Fibroblast of lung (primary cell): ENCODE data around the gene ACAD10. TPM values are rescaled to one million over a fixed set of nuclear protein-coding genes. Genes with fewer than 3 reads are reported as not detected.

ENCODE experiments used
- DNase-seq, 2 donors: peaks; one replicate each; pipeline versions ENCODE4 v3.0.0 to v3.0.0-alpha.2; 2010; ENCODE audit warnings: low read depth in 2 of 2
- H2AFZ ChIP-seq: 2 replicates; pipeline ENCODE4 v1.5.1; 2012; ENCODE audit warnings: low read length, control low read depth, inconsistent platforms
- H3K27ac ChIP-seq: 2 replicates; pipeline ENCODE4 v1.5.1; 2011; ENCODE audit warnings: low read length, control low read depth; ENCODE audit not compliant: insufficient read depth
- H3K27me3 ChIP-seq: 2 replicates; pipeline ENCODE4 v1.5.1; 2011; ENCODE audit warnings: mild to moderate bottlenecking, low read length; ENCODE audit not compliant: control insufficient read depth, insufficient read depth
- H3K36me3 ChIP-seq: 2 replicates; pipeline ENCODE4 v1.5.1; 2011; ENCODE audit warnings: low read length; ENCODE audit not compliant: control insufficient read depth, insufficient read depth
- H3K4me1 ChIP-seq: 2 replicates; pipeline ENCODE4 v1.5.1; 2011; ENCODE audit warnings: low read length; ENCODE audit not compliant: control insufficient read depth, insufficient read depth; ENCODE audit errors: extremely low read depth
- H3K4me2 ChIP-seq: 2 replicates; pipeline ENCODE4 v1.5.1; 2011; ENCODE audit warnings: low read length, control low read depth; ENCODE audit not compliant: insufficient read depth; ENCODE audit errors: extremely low read depth
- H3K4me3 ChIP-seq, 4 experiments: fragments of 200-600 bp in 1 of 4; sonication (generic) in 1 of 4; replicated peaks in 1 of 4; 2 replicates each; pipeline ENCODE4 v1.5.1; 2011 to 2016; ENCODE audit warnings: low read length in 4 of 4, low read depth in 3 of 4, mild to moderate bottlenecking in 3 of 4, control low read depth in 2 of 4, inconsistent platforms in 1 of 4, mixed read lengths in 1 of 4; ENCODE audit not compliant: insufficient read depth in 1 of 4; ENCODE audit errors: control extremely low read depth in 1 of 4
- H3K79me2 ChIP-seq: 2 replicates; pipeline ENCODE4 v1.5.1; 2012; ENCODE audit warnings: mild to moderate bottlenecking, low read length, inconsistent platforms; ENCODE audit not compliant: control insufficient read depth, insufficient read depth
- H3K9ac ChIP-seq: 2 replicates; pipeline ENCODE4 v1.5.1; 2011; ENCODE audit warnings: mild to moderate bottlenecking, low read length, control low read depth; ENCODE audit not compliant: insufficient read depth
- H3K9me3 ChIP-seq: 2 replicates; pipeline ENCODE4 v1.5.1; 2012; ENCODE audit warnings: low read depth, low read length; ENCODE audit not compliant: control insufficient read depth, insufficient read depth
- H4K20me1 ChIP-seq: 2 replicates; pipeline ENCODE4 v1.5.1; 2011; ENCODE audit warnings: low read length; ENCODE audit not compliant: control insufficient read depth, insufficient read depth; ENCODE audit errors: extremely low read depth
- CTCF ChIP-seq, 2 donors: IDR thresholded peaks in 1 of 2; conservative IDR thresholded peaks in 1 of 2; 1 replicate in 1 of 2; 2 replicates in 1 of 2; pipeline ENCODE4 v1.5.1; 2011 to 2012; ENCODE audit warnings: low read length in 2 of 2, control low read depth in 1 of 2, inconsistent platforms in 1 of 2, low read depth in 1 of 2, mild to moderate bottlenecking in 1 of 2
- EZH2 ChIP-seq: IDR thresholded peaks from 2 replicates; pipeline ENCODE4 v1.5.1; 2012; ENCODE audit warnings: low read length, control low read depth, mild to moderate bottlenecking; ENCODE audit errors: missing control alignments
- polyA plus RNA-seq, 2 donors: library from polyadenylated mRNA; depleted of rRNA in 1 of 2; stranded (reverse) in 1 of 2; unstranded in 1 of 2; fragments of >200 nt; gene quantifications; 2 replicates each; pipeline ENCODE4 v1.2.1, GENCODE V29; 2011 to 2012; ENCODE audit warnings: missing spikeins in 1 of 2
- total RNA-seq: library from RNA; depleted of rRNA; stranded (reverse); fragments of >200 nt; gene quantifications from 2 replicates; pipeline ENCODE4 v1.2.1, GENCODE V29; 2014

The ACAD10 gene
- total and polyA plus RNA-seq, 2 donors (not counting 1 experiment from before 2014, with no cell fraction given), result 11.2 to 19.8 TPM

GRCh38 chr12:111792155-111792855 lies 106.5 kb downstream of the ACAD10 start:
- DNase-seq, result peak; percentile 15 to 40
- H3K4me3 ChIP-seq, result no peak overlapping the region
- H3K79me2 ChIP-seq, result no peaks in the 10 kb centered on the region
- H3K27ac ChIP-seq, result no peak overlapping the region
- no peak for TF ChIP-seq CTCF (conservative IDR thresholded peaks at IDR 0.05 in 1 of 2, IDR thresholded peaks at IDR 0.05 in 1 of 2; ENCODE audit: low read depth in 1 of 2, low read length in 2 of 2)
- TF ChIP-seq EZH2, result no peak
- no peaks in the 10 kb centered on the region for H4K20me1 ChIP-seq
- H3K36me3 ChIP-seq, result peaks cover 6% of the 10 kb centered on the region
- H3K4me2 ChIP-seq, result no peak overlapping the region
- peaks cover 4% of the 10 kb centered on the region for H3K4me1 ChIP-seq
- H3K9ac ChIP-seq, result no peak overlapping the region
- no peaks in the 10 kb centered on the region for H3K27me3 ChIP-seq
- no peaks in the 10 kb centered on the region for H3K9me3 ChIP-seq
- no peak overlapping the region for H2AFZ ChIP-seq

GRCh38 chr12:111792856-111793235 lies 107.0 kb downstream of the ACAD10 start:
- DNase-seq, result no peak
- TF ChIP-seq CTCF (conservative IDR thresholded peaks at IDR 0.05 in 1 of 2, IDR thresholded peaks at IDR 0.05 in 1 of 2; ENCODE audit: low read depth in 1 of 2, low read length in 2 of 2), result no peak
- no peak for TF ChIP-seq EZH2
- no peaks in the 10 kb centered on the region for H3K27me3 ChIP-seq
- no peaks in the 10 kb centered on the region for H3K9me3 ChIP-seq
- H3K4me1 ChIP-seq, result peaks cover 3% of the 10 kb centered on the region
- no peak overlapping the region for H3K4me3 ChIP-seq
- H3K79me2 ChIP-seq, result no peaks in the 10 kb centered on the region
- no peak overlapping the region for H3K4me2 ChIP-seq
- no peak overlapping the region for H3K9ac ChIP-seq
- no peak overlapping the region for H3K27ac ChIP-seq
- H4K20me1 ChIP-seq, result no peaks in the 10 kb centered on the region
- H2AFZ ChIP-seq, result no peak overlapping the region
- peaks cover 6% of the 10 kb centered on the region for H3K36me3 ChIP-seq

- Histone ChIP-seq H3K27ac (no peak overlapping the region), H3K9ac (no peak overlapping the region), H3K79me2 (no peaks in the 10 kb centered on the region), H3K36me3 (peaks cover 3% of the 10 kb centered on the region), H3K27me3 (no peaks in the 10 kb centered on the region), H3K4me3 (no peak overlapping the region), H3K4me2 (no peak overlapping the region), H3K9me3 (no peaks in the 10 kb centered on the region), H4K20me1 (no peaks in the 10 kb centered on the region), H2AFZ (no peak overlapping the region), H3K4me1 (no peaks in the 10 kb centered on the region)
- TF ChIP-seq CTCF (conservative IDR thresholded peaks at IDR 0.05 in 1 of 2, IDR thresholded peaks at IDR 0.05 in 1 of 2; ENCODE audit: low read depth in 1 of 2, low read length in 2 of 2) (no peak), EZH2 (no peak)
- no peak for DNase-seq
Observed at GRCh38 chr12:111798182-111798581, 112.3 kb downstream of the ACAD10 start.
